OCI-LY3 (cell line): ENCODE results near the gene COL4A5.
A peak's percentile ranks its signal among the peaks of the same experiment; 100 is the strongest.

Source experiments
- H2AFZ ChIP-seq: fragments of 200-600, 300-600 bp; shearing (Covaris generic); 2 replicates; pipeline ENCODE4 v1.6.0; 2014; ENCODE audit warnings: antibody characterized with exemption, low read depth, low read length
- H3K27ac ChIP-seq: fragments of 200-600, 300-600 bp; sonication (generic); 2 replicates; pipeline ENCODE4 v1.5.1; 2014; ENCODE audit warnings: mild to moderate bottlenecking, low read length, moderate library complexity, mixed read lengths
- H3K27me3 ChIP-seq: fragments of 200-600, 300-600 bp; sonication (generic); 2 replicates; pipeline ENCODE4 v1.6.1; 2014; ENCODE audit warnings: low read depth, low read length, mixed read lengths
- H3K36me3 ChIP-seq: fragments of 200-600, 300-600 bp; sonication (generic); replicated peaks from 2 replicates; pipeline ENCODE3; 2014; ENCODE audit warnings: low read depth, low read length, mixed read lengths
- H3K4me1 ChIP-seq: fragments of 300-600, 200-600 bp; sonication (generic); 2 replicates; pipeline ENCODE4 v1.6.1; 2014; ENCODE audit warnings: low read length, mixed read lengths
- H3K4me2 ChIP-seq: fragments of 200-600, 300-600 bp; sonication (generic); 2 replicates; pipeline ENCODE4 v1.6.1; 2014; ENCODE audit warnings: low read length, mixed read lengths
- H3K4me3 ChIP-seq: fragments of 300-600, 200-600 bp; sonication (generic); 2 replicates; pipeline ENCODE4 v1.5.1; 2014; ENCODE audit warnings: antibody characterized with exemption, mild to moderate bottlenecking, low read length, moderate library complexity
- H3K79me2 ChIP-seq: fragments of 300-600, 200-600 bp; shearing (Covaris generic); 2 replicates; pipeline ENCODE4 v1.6.1; 2014; ENCODE audit warnings: mild to moderate bottlenecking, low read length, mixed read lengths
- H3K9ac ChIP-seq: fragments of 300-600, 200-600 bp; shearing (Covaris generic); 2 replicates; pipeline ENCODE4 v1.6.0; 2014; ENCODE audit warnings: mild to moderate bottlenecking, low read length, moderate library complexity
- H3K9me3 ChIP-seq: fragments of 200-600, 300-600 bp; shearing (Covaris generic); 2 replicates; pipeline ENCODE4 v1.6.1; 2014; ENCODE audit warnings: low read length, mixed read lengths; ENCODE audit not compliant: insufficient read depth
- H4K20me1 ChIP-seq: fragments of 200-600, 300-600 bp; sonication (generic); 2 replicates; pipeline ENCODE4 v1.6.1; 2016; ENCODE audit warnings: low read length, mixed read lengths; ENCODE audit not compliant: insufficient read depth
- EZH2phosphoT487 ChIP-seq: fragments of 200-600 bp; shearing (Covaris generic); IDR thresholded peaks from 2 replicates; pipeline ENCODE4 v1.6.1; 2018; ENCODE audit warnings: antibody characterized with exemption, mixed run types, low read depth
- TF ChIP-seq, protein P1 (sequence below): fragments of 200-600, 300-600 bp; sonication (generic); IDR thresholded peaks from 2 replicates; pipeline ENCODE4 v1.5.1; 2014; ENCODE audit warnings: antibody characterized with exemption, low read length, low read depth

The COL4A5 gene

DNA sequence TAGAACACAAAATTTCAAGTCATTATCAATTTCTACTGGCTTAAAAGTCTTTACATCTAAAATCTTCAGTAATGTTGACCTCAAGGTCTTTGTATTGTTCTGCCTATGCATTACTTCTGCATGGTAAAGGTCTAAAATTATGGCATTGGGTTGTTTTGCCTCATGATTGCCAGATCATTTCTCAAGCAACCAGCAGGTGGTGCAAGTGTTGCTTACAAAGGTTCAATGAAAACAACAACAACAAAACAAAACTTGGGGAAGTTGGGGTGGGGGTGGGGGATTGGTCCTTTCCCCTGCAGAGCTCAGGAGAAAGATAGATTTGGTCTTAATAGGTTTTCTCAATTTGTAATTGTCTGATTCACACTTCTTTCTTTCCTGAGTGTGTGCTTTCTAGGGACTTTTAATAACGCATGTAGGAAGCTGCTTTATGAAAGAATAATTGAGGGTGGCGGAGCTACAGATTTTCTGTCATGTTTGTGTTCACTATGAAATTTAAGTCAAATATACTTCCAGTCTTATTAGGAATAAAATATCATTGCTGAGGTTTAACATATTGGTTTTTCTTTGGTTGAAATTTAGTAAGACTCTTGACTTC is 145.1 kb downstream of the COL4A5 start:
- Histone ChIP-seq H3K36me3 (no peaks in the 10 kb centered on the region), H3K4me3 (no peak overlapping the region), H3K4me2 (no peak overlapping the region), H3K9me3 (no peaks in the 10 kb centered on the region), H3K79me2 (no peaks in the 10 kb centered on the region), H3K4me1 (no peaks in the 10 kb centered on the region), H2AFZ (no peak overlapping the region), H3K9ac (no peak overlapping the region), H3K27ac (no peak overlapping the region), H4K20me1 (no peaks in the 10 kb centered on the region), H3K27me3 (no peaks in the 10 kb centered on the region)
- TF ChIP-seq EZH2phosphoT487, result no peak
- TF ChIP-seq, protein P1, sequence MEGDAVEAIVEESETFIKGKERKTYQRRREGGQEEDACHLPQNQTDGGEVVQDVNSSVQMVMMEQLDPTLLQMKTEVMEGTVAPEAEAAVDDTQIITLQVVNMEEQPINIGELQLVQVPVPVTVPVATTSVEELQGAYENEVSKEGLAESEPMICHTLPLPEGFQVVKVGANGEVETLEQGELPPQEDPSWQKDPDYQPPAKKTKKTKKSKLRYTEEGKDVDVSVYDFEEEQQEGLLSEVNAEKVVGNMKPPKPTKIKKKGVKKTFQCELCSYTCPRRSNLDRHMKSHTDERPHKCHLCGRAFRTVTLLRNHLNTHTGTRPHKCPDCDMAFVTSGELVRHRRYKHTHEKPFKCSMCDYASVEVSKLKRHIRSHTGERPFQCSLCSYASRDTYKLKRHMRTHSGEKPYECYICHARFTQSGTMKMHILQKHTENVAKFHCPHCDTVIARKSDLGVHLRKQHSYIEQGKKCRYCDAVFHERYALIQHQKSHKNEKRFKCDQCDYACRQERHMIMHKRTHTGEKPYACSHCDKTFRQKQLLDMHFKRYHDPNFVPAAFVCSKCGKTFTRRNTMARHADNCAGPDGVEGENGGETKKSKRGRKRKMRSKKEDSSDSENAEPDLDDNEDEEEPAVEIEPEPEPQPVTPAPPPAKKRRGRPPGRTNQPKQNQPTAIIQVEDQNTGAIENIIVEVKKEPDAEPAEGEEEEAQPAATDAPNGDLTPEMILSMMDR, result peak; percentile 51

DNA sequence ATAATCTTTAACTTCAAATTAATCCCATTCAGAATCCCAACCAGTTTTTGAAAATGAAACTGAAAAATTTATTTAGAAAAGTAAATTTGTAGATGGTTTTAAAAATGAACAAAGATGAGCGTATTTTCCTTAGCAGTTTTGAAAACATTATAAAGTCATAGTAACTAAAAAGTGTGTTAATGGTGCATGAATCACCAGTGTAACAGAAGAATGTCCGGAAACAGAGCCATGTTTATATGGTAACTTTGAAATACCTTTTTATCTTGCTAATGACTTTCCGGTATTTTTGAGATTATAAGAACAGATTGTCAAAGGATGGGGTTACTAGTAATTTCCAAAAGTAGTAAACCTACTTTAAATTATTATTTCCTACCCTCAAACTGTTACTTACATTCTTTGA is 150.9 kb downstream of the COL4A5 start:
- H3K27ac ChIP-seq, result no peak overlapping the region
- H3K27me3 ChIP-seq, result no peaks in the 10 kb centered on the region
- H3K4me2 ChIP-seq, result no peak overlapping the region
- H4K20me1 ChIP-seq, result no peaks in the 10 kb centered on the region
- no peak overlapping the region for H3K9ac ChIP-seq
- no peaks in the 10 kb centered on the region for H3K79me2 ChIP-seq
- H3K9me3 ChIP-seq, result no peaks in the 10 kb centered on the region
- H2AFZ ChIP-seq, result no peak overlapping the region
- H3K36me3 ChIP-seq, result no peaks in the 10 kb centered on the region
- TF ChIP-seq, protein P1, result no peak
- TF ChIP-seq EZH2phosphoT487, result no peak
- H3K4me3 ChIP-seq, result no peak overlapping the region
- no peaks in the 10 kb centered on the region for H3K4me1 ChIP-seq

DNA sequence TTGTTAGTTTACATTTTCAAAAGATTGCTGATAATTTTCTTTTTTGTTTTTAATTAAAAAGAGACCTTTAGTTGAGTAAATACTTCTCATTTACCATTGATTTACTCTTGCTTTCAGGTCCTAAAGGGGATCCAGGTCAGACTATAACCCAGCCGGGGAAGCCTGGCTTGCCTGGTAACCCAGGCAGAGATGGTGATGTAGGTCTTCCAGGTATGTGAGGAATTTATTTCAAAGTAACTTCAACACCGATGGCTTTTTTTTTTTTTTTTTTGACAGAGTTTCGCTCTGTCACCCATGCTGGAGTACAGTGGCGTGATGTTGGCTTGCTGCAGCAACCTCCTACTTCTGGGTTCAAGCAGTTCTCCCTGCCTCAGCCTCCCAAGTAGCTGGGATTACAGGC is 161.6 kb downstream of the COL4A5 start:
- Histone ChIP-seq H3K79me2 (no peaks in the 10 kb centered on the region), H3K27ac (no peak overlapping the region), H3K4me3 (no peak overlapping the region), H3K36me3 (no peaks in the 10 kb centered on the region), H4K20me1 (no peaks in the 10 kb centered on the region), H3K9ac (no peak overlapping the region), H3K9me3 (no peaks in the 10 kb centered on the region), H2AFZ (no peak overlapping the region), H3K4me1 (no peaks in the 10 kb centered on the region), H3K27me3 (no peaks in the 10 kb centered on the region), H3K4me2 (no peak overlapping the region)
- TF ChIP-seq, protein P1, result no peak
- TF ChIP-seq EZH2phosphoT487, result no peak

DNA sequence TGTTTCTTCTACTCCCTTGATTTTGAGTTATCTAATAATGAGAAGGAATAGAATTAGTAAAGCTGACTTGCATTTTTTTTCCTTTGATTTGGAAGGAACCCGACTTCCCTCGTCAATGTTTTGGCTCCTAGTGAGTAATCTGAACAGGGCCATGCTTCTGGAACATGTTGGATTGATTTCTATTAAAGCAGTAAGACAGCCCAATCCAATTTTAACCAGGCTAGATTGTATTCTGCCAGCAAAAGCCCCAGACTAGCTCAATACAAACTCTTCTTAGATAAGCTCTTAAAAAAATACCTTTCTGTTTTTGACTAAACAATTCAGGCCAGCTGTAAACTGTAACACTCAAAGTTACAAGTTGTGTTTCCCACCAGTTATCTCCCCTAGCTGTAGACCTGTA is 170.5 kb downstream of the COL4A5 start:
- no peak overlapping the region for H3K9ac ChIP-seq
- TF ChIP-seq EZH2phosphoT487, result no peak
- TF ChIP-seq, protein P1, result no peak
- no peak overlapping the region for H3K27ac ChIP-seq
- no peaks in the 10 kb centered on the region for H4K20me1 ChIP-seq
- H3K27me3 ChIP-seq, result no peaks in the 10 kb centered on the region
- H3K79me2 ChIP-seq, result no peaks in the 10 kb centered on the region
- H3K4me2 ChIP-seq, result no peak overlapping the region
- H3K4me3 ChIP-seq, result no peak overlapping the region
- no peaks in the 10 kb centered on the region for H3K9me3 ChIP-seq
- H3K4me1 ChIP-seq, result no peaks in the 10 kb centered on the region
- no peaks in the 10 kb centered on the region for H3K36me3 ChIP-seq
- H2AFZ ChIP-seq, result no peak overlapping the region
